HepG2 (cell line): ENCODE results near the gene GNA12. TPM values are rescaled to one million over a fixed set of nuclear protein-coding genes. Genes with fewer than 3 reads are reported as not detected.

Experiments
- ATAC-seq: fragments of 200-7000 bp; cut with Tn5 transposase; 3 replicates; pipeline ENCODE4 v1.9.1; 2020; ENCODE audit warnings: mild to moderate bottlenecking, moderate library complexity
- BruUV-seq: library from RNA; stranded (reverse); fragments of 400-500 nt; replicated peaks from 2 replicates; lab custom pipeline; 2021; lab: Mats Ljungman, UMichigan
- CTCF ChIA-PET: fragments of 300-600 bp; formaldehyde crosslinking; extraction: SDS; loops from one replicate; lab custom pipeline; 2021; ENCODE audit warnings: low total read pairs, inconsistent platforms, low intra/inter-chr PET ratio; lab: Yijun Ruan, JAX
- POLR2A ChIA-PET: fragments of 350-600 bp; sonication (Branson Sonifier 250); formaldehyde crosslinking; loops from one replicate; lab custom pipeline; 2020; ENCODE audit warnings: antibody characterized with exemption, inconsistent platforms; lab: Yijun Ruan, JAX
- DNase-seq: peaks from one replicate; pipeline ENCODE4 v3.0.0-alpha.2; 2015; ENCODE audit warnings: low spot score
- FAIRE-seq: peaks from 3 replicates; lab custom pipeline; 2011; peaks lifted over from hg19 to GRCh38; lab: Jason Lieb, UNC
- H2AFZ ChIP-seq: one replicate; pipeline ENCODE4 v1.6.1; 2011; ENCODE audit warnings: low read length, inconsistent platforms
- H3K27ac ChIP-seq: fragments of 300-600 bp; 3 replicates; pipeline ENCODE4 v1.8.0; 2011; ENCODE audit warnings: mixed run types, mild to moderate bottlenecking, mixed read lengths, low read length, inconsistent platforms; ENCODE audit not compliant: insufficient read depth; ENCODE audit errors: extremely low read length
- H3K27me3 ChIP-seq, 2 experiments: fragments of 200-600 bp in 1 of 2; 2 replicates in 1 of 2; 3 replicates in 1 of 2; pipeline versions ENCODE4 v1.6.0 to v1.8.0; 2011; ENCODE audit warnings: low read length in 2 of 2, mild to moderate bottlenecking in 2 of 2, moderate library complexity in 2 of 2, inconsistent platforms in 1 of 2; ENCODE audit not compliant: insufficient read depth in 2 of 2, control insufficient read depth in 1 of 2
- H3K36me3 ChIP-seq, 2 experiments: fragments of 200-600 bp in 1 of 2; replicated peaks in 1 of 2; 2 replicates in 1 of 2; 3 replicates in 1 of 2; pipeline versions ENCODE4 v1.5.1 to v1.8.0; 2011; ENCODE audit warnings: low read length in 2 of 2, inconsistent platforms in 1 of 2; ENCODE audit not compliant: insufficient read depth in 2 of 2, control insufficient read depth in 1 of 2
- H3K4me1 ChIP-seq: 2 replicates; pipeline ENCODE4 v1.5.1; 2012; ENCODE audit warnings: low read length, inconsistent platforms; ENCODE audit not compliant: insufficient read depth
- H3K4me2 ChIP-seq: 2 replicates; pipeline ENCODE4 v1.6.0; 2011; ENCODE audit warnings: low read depth, low read length, inconsistent platforms
- H3K4me3 ChIP-seq, 3 experiments: fragments of 200-600 bp in 1 of 3; sonication (generic), shearing (Covaris generic) in 1 of 3; replicated peaks in 1 of 3; 2 replicates each; pipeline ENCODE4 v1.5.1; 2011 to 2016; ENCODE audit warnings: low read length in 3 of 3, inconsistent platforms in 2 of 3, low read depth in 2 of 3, mild to moderate bottlenecking in 2 of 3, control low read depth in 1 of 3, mixed read lengths in 1 of 3; ENCODE audit not compliant: insufficient read depth in 1 of 3
- H3K79me2 ChIP-seq: one replicate; pipeline ENCODE4 v1.6.1; 2011; ENCODE audit warnings: low read length, inconsistent platforms; ENCODE audit not compliant: insufficient read depth
- H3K9ac ChIP-seq: 2 replicates; pipeline ENCODE4 v1.6.0; 2011; ENCODE audit warnings: mild to moderate bottlenecking, low read depth, low read length, inconsistent platforms; ENCODE audit not compliant: insufficient read depth
- H3K9me3 ChIP-seq: 2 replicates; pipeline ENCODE4 v1.5.1; 2012; ENCODE audit warnings: mild to moderate bottlenecking, low read length
- H4K20me1 ChIP-seq: 2 replicates; pipeline ENCODE4 v1.6.0; 2011; ENCODE audit warnings: inconsistent platforms, mild to moderate bottlenecking, low read length, moderate library complexity; ENCODE audit not compliant: insufficient read depth
- ESRRA ChIP-seq: sonication (generic); formaldehyde crosslinking; IDR thresholded peaks from 2 replicates; pipeline ENCODE4 v1.5.1; 2020; ENCODE audit warnings: mild to moderate bottlenecking, low read depth, missing genetic modification reagents
- HOXD1 ChIP-seq: sonication (generic); formaldehyde crosslinking; IDR thresholded peaks from 2 replicates; pipeline ENCODE4 v1.5.0; 2020; ENCODE audit warnings: missing genetic modification reagents
- MTA3 ChIP-seq: sonication (generic); formaldehyde crosslinking; IDR thresholded peaks from 2 replicates; pipeline ENCODE4 v1.4.0; 2020; ENCODE audit warnings: missing genetic modification reagents
- RCOR2 ChIP-seq: IDR thresholded peaks from 2 replicates; pipeline ENCODE4 v1.6.1; 2016; ENCODE audit warnings: missing biosample characterization, missing genetic modification reagents
- ZNF557 ChIP-seq: sonication (generic); formaldehyde crosslinking; IDR thresholded peaks from 2 replicates; pipeline ENCODE4 v1.4.0; 2020; ENCODE audit warnings: missing genetic modification reagents
- ZNF570 ChIP-seq: sonication (generic); formaldehyde crosslinking; IDR thresholded peaks from 2 replicates; pipeline ENCODE4 v1.4.0; 2020; ENCODE audit warnings: mild to moderate bottlenecking, missing genetic modification reagents, borderline replicate concordance
- ZNF75D ChIP-seq: sonication (generic); formaldehyde crosslinking; IDR thresholded peaks from 2 replicates; pipeline ENCODE4 v1.8.1; 2023; ENCODE audit warnings: missing genetic modification reagents, mild to moderate bottlenecking, borderline replicate concordance
- ZNF780A ChIP-seq: sonication (generic); formaldehyde crosslinking; IDR thresholded peaks from 2 replicates; pipeline ENCODE4 v1.8.0; 2022; ENCODE audit warnings: mild to moderate bottlenecking, missing genetic modification reagents, moderate library complexity
- ZSCAN21 ChIP-seq: sonication (generic); formaldehyde crosslinking; IDR thresholded peaks from 2 replicates; pipeline ENCODE4 v1.8.0; 2022; ENCODE audit warnings: mild to moderate bottlenecking, missing genetic modification reagents, moderate library complexity, borderline replicate concordance
- WGBS: methylation state at CpG from one replicate; pipeline ENCODE4 v1.1.6; 2017; ENCODE audit warnings: low lambda C conversion rate; 5-methylcytosine and 5-hydroxymethylcytosine counted together
- in situ Hi-C: cut with HindIII; loops from 2 replicates; pipeline ENCODE4 v1.10.0; 2017; ENCODE audit warnings: low pct_unique_long_range_greater_than_20kb; ENCODE audit not compliant: extremely low pct_ligation_motif_present
- intact Hi-C: fragments of 100-400 bp; cut with micrococcal nuclease; formaldehyde crosslinking; loops from one replicate; pipeline ENCODE4 v1.10.0; 2022; ENCODE audit not compliant: unreplicated experiment
- polyA plus RNA-seq, 8 experiments: library from polyadenylated mRNA; depleted of rRNA in 3 of 8; stranded (reverse) in 7 of 8; unstranded in 1 of 8; fragments of >200 nt; fragmentation: Illumina TruSeq in 4 of 8; extraction: Trizol in 4 of 8; gene quantifications; 2 replicates each; pipeline versions ENCODE4 v1.2.1 to v1.2.3, GENCODE V29; 2011 to 2016; ENCODE audit warnings: low read depth in 4 of 8, missing spikeins in 1 of 8, mixed read lengths in 1 of 8; ENCODE audit not compliant: insufficient read depth in 1 of 8
- total RNA-seq, 5 experiments: library from RNA; depleted of rRNA; stranded (reverse); fragments of >200 nt; fragmentation: Illumina TruSeq; extraction: Trizol; gene quantifications; 2 replicates each; pipeline ENCODE4 v1.2.3, GENCODE V29; 2016; ENCODE audit warnings: low read depth in 1 of 5
- TF ChIP-seq, protein P1 (sequence below): sonication (generic); formaldehyde crosslinking; IDR thresholded peaks from 2 replicates; pipeline ENCODE4 v1.8.1; 2023; ENCODE audit warnings: mild to moderate bottlenecking, moderate library complexity, missing genetic modification reagents
- TF ChIP-seq, protein P2 (sequence below): sonication (generic); formaldehyde crosslinking; IDR thresholded peaks from 2 replicates; pipeline ENCODE4 v1.8.1; 2022; ENCODE audit warnings: mild to moderate bottlenecking, missing genetic modification reagents
- TF ChIP-seq, protein P3 (sequence below): sonication (generic); formaldehyde crosslinking; IDR thresholded peaks from 2 replicates; pipeline ENCODE4 v1.4.0; 2020; ENCODE audit warnings: missing genetic modification reagents
- TF ChIP-seq, protein P4 (sequence below): sonication (generic); formaldehyde crosslinking; IDR thresholded peaks from 2 replicates; pipeline ENCODE4 v1.5.0; 2020; ENCODE audit warnings: mild to moderate bottlenecking, low read depth, missing genetic modification reagents, borderline replicate concordance
- TF ChIP-seq, protein P5 (sequence below): sonication (generic); formaldehyde crosslinking; IDR thresholded peaks from 2 replicates; pipeline ENCODE4 v1.4.0; 2020; ENCODE audit warnings: missing genetic modification reagents

Gene GNA12
- total and polyA plus RNA-seq, 2 of the 13 experiments (the other 11 are each of a cell fraction or from before 2014, with no cell fraction given): 16.2 to 50.9 TPM

DNA sequence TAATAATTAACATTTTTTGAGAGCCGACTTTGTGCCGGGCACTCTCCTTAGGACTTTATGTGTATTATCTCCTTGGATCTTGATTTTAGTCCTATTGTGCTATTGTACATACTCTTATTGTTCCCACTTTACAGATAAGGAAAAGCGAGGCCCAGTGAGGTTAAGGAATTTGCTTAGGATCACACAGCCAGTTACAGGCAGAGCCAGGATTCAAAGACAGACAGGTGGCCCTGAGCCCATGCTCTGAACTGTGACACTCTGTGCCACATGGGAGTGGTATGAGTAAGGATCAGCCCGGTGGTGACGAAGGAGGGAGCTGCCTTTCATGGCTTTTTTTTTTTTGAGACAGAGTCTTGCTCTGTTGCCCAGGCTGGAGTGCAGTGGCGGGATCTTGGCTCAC lies 15.8 kb upstream of the GNA12 start:
- Histone ChIP-seq H3K79me2 (no peaks in the 10 kb centered on the region), H3K4me3 (peak overlapping the region in 1 of 3 experiments; percentile 11; a peak in 1 of 6 replicates), H3K4me2 (peak overlapping the region; percentile 71; the same call in 1 of the 2 replicates), H2AFZ (no peak overlapping the region), H3K27me3 (no peaks in the 10 kb centered on the region), H3K27ac (peak overlapping the region; percentile 46), H4K20me1 (no peaks in the 10 kb centered on the region), H3K9ac (peak overlapping the region; percentile 55; the same call in 1 of the 2 replicates), H3K9me3 (no peaks in the 10 kb centered on the region), H3K4me1 (peaks cover 75% of the 10 kb centered on the region), H3K36me3 (no peaks in the 10 kb centered on the region)
- ATAC-seq: no peak
- in situ Hi-C loops: no loop called here
- no peak for DNase-seq
- 80% methylated on average over 6 of the region's 6 CpGs for WGBS
- ChIA-PET CTCF (no interaction called here), POLR2A (interaction anchor here (1.3 to 1.7 kb wide), 2 partner anchors 56 to 102 kb away, joined by 5 to 8 read pairs; no protein-coding TSS in a partner anchor)
- no peak for FAIRE-seq
- no TSS peak for BruUV-seq
- intact Hi-C loops: loop anchor here (5.0 to 10.0 kb wide), 2 partner anchors 58 to 1035 kb away; no protein-coding TSS in a partner anchor
- 0 out of 2 replicates have a peak, but pooled peaks have one; percentile 32 for TF ChIP-seq RCOR2 (CRISPR knock-in tag)
- TF ChIP-seq, protein P1, sequence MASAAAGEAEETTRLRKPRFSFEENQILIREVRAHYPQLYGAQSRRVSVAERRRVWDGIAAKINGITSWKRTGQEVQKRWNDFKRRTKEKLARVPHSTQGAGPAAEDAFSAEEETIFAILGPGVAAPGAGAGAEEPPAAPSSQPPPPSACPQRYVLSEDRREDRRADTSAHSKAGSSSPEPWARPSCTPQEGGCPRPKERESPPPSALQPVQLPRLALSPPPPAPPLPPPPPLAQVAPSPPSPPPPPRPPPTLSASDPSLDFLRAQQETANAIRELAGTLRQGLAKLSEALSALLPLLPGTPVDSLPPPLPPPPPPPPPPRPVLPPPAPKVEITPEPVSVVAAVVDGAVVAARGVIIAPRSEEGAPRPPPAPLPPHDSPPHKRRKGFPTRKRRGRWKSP (CRISPR knock-in tag): no peak
- TF ChIP-seq ZNF570 (CRISPR knock-in tag): no peak
- TF ChIP-seq ZNF75D (CRISPR knock-in tag): no peak
- TF ChIP-seq MTA3 (CRISPR knock-in tag): no peak
- TF ChIP-seq HOXD1: no peak
- TF ChIP-seq, protein P2, sequence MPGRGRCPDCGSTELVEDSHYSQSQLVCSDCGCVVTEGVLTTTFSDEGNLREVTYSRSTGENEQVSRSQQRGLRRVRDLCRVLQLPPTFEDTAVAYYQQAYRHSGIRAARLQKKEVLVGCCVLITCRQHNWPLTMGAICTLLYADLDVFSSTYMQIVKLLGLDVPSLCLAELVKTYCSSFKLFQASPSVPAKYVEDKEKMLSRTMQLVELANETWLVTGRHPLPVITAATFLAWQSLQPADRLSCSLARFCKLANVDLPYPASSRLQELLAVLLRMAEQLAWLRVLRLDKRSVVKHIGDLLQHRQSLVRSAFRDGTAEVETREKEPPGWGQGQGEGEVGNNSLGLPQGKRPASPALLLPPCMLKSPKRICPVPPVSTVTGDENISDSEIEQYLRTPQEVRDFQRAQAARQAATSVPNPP (CRISPR knock-in tag): no peak
- TF ChIP-seq, protein P3, sequence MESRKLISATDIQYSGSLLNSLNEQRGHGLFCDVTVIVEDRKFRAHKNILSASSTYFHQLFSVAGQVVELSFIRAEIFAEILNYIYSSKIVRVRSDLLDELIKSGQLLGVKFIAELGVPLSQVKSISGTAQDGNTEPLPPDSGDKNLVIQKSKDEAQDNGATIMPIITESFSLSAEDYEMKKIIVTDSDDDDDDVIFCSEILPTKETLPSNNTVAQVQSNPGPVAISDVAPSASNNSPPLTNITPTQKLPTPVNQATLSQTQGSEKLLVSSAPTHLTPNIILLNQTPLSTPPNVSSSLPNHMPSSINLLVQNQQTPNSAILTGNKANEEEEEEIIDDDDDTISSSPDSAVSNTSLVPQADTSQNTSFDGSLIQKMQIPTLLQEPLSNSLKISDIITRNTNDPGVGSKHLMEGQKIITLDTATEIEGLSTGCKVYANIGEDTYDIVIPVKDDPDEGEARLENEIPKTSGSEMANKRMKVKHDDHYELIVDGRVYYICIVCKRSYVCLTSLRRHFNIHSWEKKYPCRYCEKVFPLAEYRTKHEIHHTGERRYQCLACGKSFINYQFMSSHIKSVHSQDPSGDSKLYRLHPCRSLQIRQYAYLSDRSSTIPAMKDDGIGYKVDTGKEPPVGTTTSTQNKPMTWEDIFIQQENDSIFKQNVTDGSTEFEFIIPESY (CRISPR knock-in tag): no peak
- TF ChIP-seq ZNF780A (CRISPR knock-in tag): no peak
- TF ChIP-seq, protein P4, sequence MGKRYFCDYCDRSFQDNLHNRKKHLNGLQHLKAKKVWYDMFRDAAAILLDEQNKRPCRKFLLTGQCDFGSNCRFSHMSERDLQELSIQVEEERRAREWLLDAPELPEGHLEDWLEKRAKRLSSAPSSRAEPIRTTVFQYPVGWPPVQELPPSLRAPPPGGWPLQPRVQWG (CRISPR knock-in tag): no peak
- TF ChIP-seq ESRRA (CRISPR knock-in tag): no peak
- TF ChIP-seq, protein P5, sequence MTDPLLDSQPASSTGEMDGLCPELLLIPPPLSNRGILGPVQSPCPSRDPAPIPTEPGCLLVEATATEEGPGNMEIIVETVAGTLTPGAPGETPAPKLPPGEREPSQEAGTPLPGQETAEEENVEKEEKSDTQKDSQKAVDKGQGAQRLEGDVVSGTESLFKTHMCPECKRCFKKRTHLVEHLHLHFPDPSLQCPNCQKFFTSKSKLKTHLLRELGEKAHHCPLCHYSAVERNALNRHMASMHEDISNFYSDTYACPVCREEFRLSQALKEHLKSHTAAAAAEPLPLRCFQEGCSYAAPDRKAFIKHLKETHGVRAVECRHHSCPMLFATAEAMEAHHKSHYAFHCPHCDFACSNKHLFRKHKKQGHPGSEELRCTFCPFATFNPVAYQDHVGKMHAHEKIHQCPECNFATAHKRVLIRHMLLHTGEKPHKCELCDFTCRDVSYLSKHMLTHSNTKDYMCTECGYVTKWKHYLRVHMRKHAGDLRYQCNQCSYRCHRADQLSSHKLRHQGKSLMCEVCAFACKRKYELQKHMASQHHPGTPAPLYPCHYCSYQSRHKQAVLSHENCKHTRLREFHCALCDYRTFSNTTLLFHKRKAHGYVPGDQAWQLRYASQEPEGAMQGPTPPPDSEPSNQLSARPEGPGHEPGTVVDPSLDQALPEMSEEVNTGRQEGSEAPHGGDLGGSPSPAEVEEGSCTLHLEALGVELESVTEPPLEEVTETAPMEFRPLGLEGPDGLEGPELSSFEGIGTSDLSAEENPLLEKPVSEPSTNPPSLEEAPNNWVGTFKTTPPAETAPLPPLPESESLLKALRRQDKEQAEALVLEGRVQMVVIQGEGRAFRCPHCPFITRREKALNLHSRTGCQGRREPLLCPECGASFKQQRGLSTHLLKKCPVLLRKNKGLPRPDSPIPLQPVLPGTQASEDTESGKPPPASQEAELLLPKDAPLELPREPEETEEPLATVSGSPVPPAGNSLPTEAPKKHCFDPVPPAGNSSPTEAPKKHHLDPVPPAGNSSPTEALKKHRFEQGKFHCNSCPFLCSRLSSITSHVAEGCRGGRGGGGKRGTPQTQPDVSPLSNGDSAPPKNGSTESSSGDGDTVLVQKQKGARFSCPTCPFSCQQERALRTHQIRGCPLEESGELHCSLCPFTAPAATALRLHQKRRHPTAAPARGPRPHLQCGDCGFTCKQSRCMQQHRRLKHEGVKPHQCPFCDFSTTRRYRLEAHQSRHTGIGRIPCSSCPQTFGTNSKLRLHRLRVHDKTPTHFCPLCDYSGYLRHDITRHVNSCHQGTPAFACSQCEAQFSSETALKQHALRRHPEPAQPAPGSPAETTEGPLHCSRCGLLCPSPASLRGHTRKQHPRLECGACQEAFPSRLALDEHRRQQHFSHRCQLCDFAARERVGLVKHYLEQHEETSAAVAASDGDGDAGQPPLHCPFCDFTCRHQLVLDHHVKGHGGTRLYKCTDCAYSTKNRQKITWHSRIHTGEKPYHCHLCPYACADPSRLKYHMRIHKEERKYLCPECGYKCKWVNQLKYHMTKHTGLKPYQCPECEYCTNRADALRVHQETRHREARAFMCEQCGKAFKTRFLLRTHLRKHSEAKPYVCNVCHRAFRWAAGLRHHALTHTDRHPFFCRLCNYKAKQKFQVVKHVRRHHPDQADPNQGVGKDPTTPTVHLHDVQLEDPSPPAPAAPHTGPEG: no peak
- TF ChIP-seq ZNF557 (CRISPR knock-in tag): no peak
- no peak for TF ChIP-seq ZSCAN21 (CRISPR knock-in tag)
